ENCODE measurements around the gene LSAMP.

GRCh38 chr3:116367761-116368395, 77.4 kb downstream of the LSAMP start:
- no peak for TF ChIP-seq CTCF (conservative IDR thresholded peaks at IDR 0.05; ENCODE audit: low read depth, low read length)
- TF ChIP-seq EZH2 (IDR thresholded peaks at IDR 0.05; ENCODE audit: borderline replicate concordance, low read depth, low read length, poor library complexity, severe bottlenecking) = no peak

All from A673 (cell line).